ENCODE data around the gene MRPL53.

- TF ChIP-seq EZH2phosphoT487 (conservative IDR thresholded peaks at IDR 0.05; ENCODE audit: low read length) (no peak), CTCF (IDR thresholded peaks at IDR 0.05; ENCODE audit: insufficient read depth, low read length, poor library complexity, severe bottlenecking) (no peak)
Measured at GRCh38 chr2:74462054-74462785, 10.3 kb downstream of the MRPL53 start.

Measured in SU-DHL-6 (cell line).